Activated gamma-delta T cell treated with anti-CD3 and anti-CD28 coated beads, Interleukin-2, amount 50 U/mL, for 16 hours (primary cell): Measurements from ENCODE around the gene LRRC51.
"Not testable (repeated sequence)": the region's sequence is repeated elsewhere in the genome, so short reads cannot be mapped to it uniquely, and the experiment has no call there.

Source experiments
- DNase-seq: peaks from one replicate; pipeline ENCODE4 v3.0.0-alpha.2; 2020; ENCODE audit warnings: low read depth

Gene LRRC51

GRCh38 chr11:72141066-72141465 is 60.4 kb downstream of the LRRC51 start:
- DNase-seq: no peak

GRCh38 chr11:72142086-72142485 is 61.4 kb downstream of the LRRC51 start:
- not testable (repeated sequence) for DNase-seq

GRCh38 chr11:72142543-72142942 is 61.9 kb downstream of the LRRC51 start:
- not testable (repeated sequence) for DNase-seq

- DNase-seq: no peak
Observed at GRCh38 chr11:72144807-72145565, 64.3 kb downstream of the LRRC51 start.
